IMR-90 (cell line): ENCODE data around the gene PCGF2. TPM values are rescaled to one million over a fixed set of nuclear protein-coding genes. Genes with fewer than 3 reads are reported as not detected.
A peak's percentile ranks its signal among the peaks of the same experiment; 100 is the strongest.

ENCODE experiments used
- ATAC-seq: fragments of 200-7000 bp; cut with Tn5 transposase; 2 replicates; pipeline ENCODE4 v1.9.1; 2020; ENCODE audit warnings: low read depth, mild to moderate bottlenecking, moderate library complexity
- BruUV-seq: library from RNA; stranded (reverse); fragments of 400-500 nt; replicated peaks from 2 replicates; lab custom pipeline; 2021; lab: Mats Ljungman, UMichigan
- CTCF ChIA-PET: fragments of 300-600 bp; formaldehyde crosslinking; extraction: SDS; loops from one replicate; lab custom pipeline; 2021; ENCODE audit warnings: antibody characterized with exemption; lab: Yijun Ruan, JAX
- POLR2A ChIA-PET: fragments of 300-600 bp; sonication (Branson Sonifier 250); formaldehyde crosslinking; loops from one replicate; lab custom pipeline; 2022; ENCODE audit warnings: antibody characterized with exemption; ENCODE audit not compliant: unreplicated experiment; lab: Charles Lee
- DNase-seq: peaks from one replicate; pipeline ENCODE4 v3.0.0; 2013
- H2AFZ ChIP-seq: replicated peaks from 2 replicates; pipeline ENCODE3; 2013; ENCODE audit warnings: low read length, mild to moderate bottlenecking; ENCODE audit not compliant: poor library complexity
- H2AK5ac ChIP-seq: 2 replicates; pipeline ENCODE4 v1.6.1; 2013; ENCODE audit warnings: low read depth, low read length, inconsistent platforms
- H2AK9ac ChIP-seq: replicated peaks from 2 replicates; pipeline ENCODE3; 2013; ENCODE audit warnings: mild to moderate bottlenecking, low read depth, low read length, moderate library complexity; ENCODE audit not compliant: poor library complexity
- H2BK120ac ChIP-seq: 2 replicates; pipeline ENCODE4 v1.6.1; 2013; ENCODE audit warnings: low read depth, low read length, inconsistent platforms
- H2BK15ac ChIP-seq: 3 replicates; pipeline ENCODE4 v1.6.1; 2013; ENCODE audit warnings: low read depth, low read length, inconsistent platforms
- H2BK20ac ChIP-seq: 2 replicates; pipeline ENCODE4 v1.6.1; 2013; ENCODE audit warnings: low read depth, mild to moderate bottlenecking, inconsistent platforms, low read length, moderate library complexity
- H2BK5ac ChIP-seq: 2 replicates; pipeline ENCODE4 v1.6.1; 2013; ENCODE audit warnings: mild to moderate bottlenecking, low read depth, low read length, inconsistent platforms; ENCODE audit not compliant: poor library complexity, severe bottlenecking
- H3K14ac ChIP-seq: replicated peaks from 2 replicates; pipeline ENCODE4 v1.6.1; 2013; ENCODE audit warnings: low read depth, low read length, inconsistent platforms
- H3K18ac ChIP-seq: 2 replicates; pipeline ENCODE4 v1.6.1; 2013; ENCODE audit warnings: low read depth, low read length, control low read depth
- H3K23ac ChIP-seq: 2 replicates; pipeline ENCODE4 v1.6.1; 2013; ENCODE audit warnings: low read depth, low read length, inconsistent platforms
- H3K27ac ChIP-seq: 2 replicates; pipeline ENCODE4 v1.5.1; 2013; ENCODE audit warnings: mild to moderate bottlenecking, control low read depth, low read length; ENCODE audit not compliant: insufficient read depth
- H3K27me3 ChIP-seq: 2 replicates; pipeline ENCODE4 v1.6.1; 2013; ENCODE audit warnings: low read length; ENCODE audit not compliant: control insufficient read depth, insufficient read depth
- H3K36me3 ChIP-seq: 2 replicates; pipeline ENCODE4 v1.6.1; 2013; ENCODE audit warnings: low read length, mixed read lengths; ENCODE audit not compliant: control insufficient read depth, insufficient read depth
- H3K4ac ChIP-seq: 2 replicates; pipeline ENCODE4 v1.6.1; 2013; ENCODE audit warnings: low read depth, low read length, inconsistent platforms
- H3K4me1 ChIP-seq: 2 replicates; pipeline ENCODE4 v1.6.1; 2013; ENCODE audit warnings: low read length, mixed read lengths; ENCODE audit not compliant: control insufficient read depth, insufficient read depth
- H3K4me2 ChIP-seq: 2 replicates; pipeline ENCODE4 v1.6.1; 2013; ENCODE audit warnings: low read depth, mild to moderate bottlenecking, control low read depth, low read length, moderate library complexity
- H3K4me3 ChIP-seq: 2 replicates; pipeline ENCODE4 v1.5.1; 2013; ENCODE audit warnings: low read depth, mild to moderate bottlenecking, control low read depth, low read length, moderate library complexity; ENCODE audit not compliant: insufficient read depth
- H3K56ac ChIP-seq: 2 replicates; pipeline ENCODE4 v1.6.1; 2013; ENCODE audit warnings: low read length, inconsistent platforms; ENCODE audit not compliant: insufficient read depth; ENCODE audit errors: extremely low read depth
- H3K79me1 ChIP-seq, 2 experiments: 2 replicates each; pipeline ENCODE4 v1.6.1; 2013; ENCODE audit warnings: low read length in 2 of 2, inconsistent platforms in 1 of 2, low read depth in 1 of 2
- H3K9ac ChIP-seq: 2 replicates; pipeline ENCODE4 v1.6.1; 2013; ENCODE audit warnings: low read depth, low read length, control low read depth
- H3K9me1 ChIP-seq: 2 replicates; pipeline ENCODE4 v1.6.1; 2013; ENCODE audit warnings: low read length, inconsistent platforms; ENCODE audit not compliant: insufficient read depth
- H3K9me3 ChIP-seq: 2 replicates; pipeline ENCODE4 v1.6.1; 2013; ENCODE audit warnings: low read length; ENCODE audit not compliant: control insufficient read depth, insufficient read depth
- H4K20me1 ChIP-seq: 2 replicates; pipeline ENCODE4 v1.6.1; 2013; ENCODE audit warnings: low read length, inconsistent platforms; ENCODE audit not compliant: insufficient read depth
- H4K5ac ChIP-seq: 2 replicates; pipeline ENCODE4 v1.6.1; 2013; ENCODE audit warnings: mild to moderate bottlenecking, low read depth, low read length, control low read depth
- H4K8ac ChIP-seq, 2 experiments: 2 replicates each; pipeline ENCODE4 v1.6.1; 2013; ENCODE audit warnings: low read depth in 2 of 2, low read length in 2 of 2, control low read depth in 1 of 2, inconsistent platforms in 1 of 2
- H4K91ac ChIP-seq: 2 replicates; pipeline ENCODE4 v1.6.1; 2013; ENCODE audit warnings: low read depth, low read length, inconsistent platforms; ENCODE audit not compliant: insufficient read depth
- CEBPB ChIP-seq: IDR thresholded peaks from 2 replicates; pipeline ENCODE4 v1.6.1; 2012; ENCODE audit warnings: low read depth, low read length, improper control_type of control experiment
- NFE2L2 ChIP-seq: fragments of 150-350 bp; IDR thresholded peaks from 2 replicates; pipeline ENCODE4 v1.6.1; 2016; ENCODE audit warnings: low read depth, mild to moderate bottlenecking, low read length
- RCOR1 ChIP-seq: IDR thresholded peaks from 2 replicates; pipeline ENCODE4 v1.6.1; 2012; ENCODE audit warnings: mild to moderate bottlenecking, low read length, improper control_type of control experiment; ENCODE audit not compliant: insufficient replicate concordance
- WGBS, 2 experiments: methylation state at CpG; one replicate each; pipeline versions ENCODE4 v1.1.5 to v1.1.7; 2013; ENCODE audit warnings: missing lambda C conversion rate in 2 of 2; ENCODE audit not compliant: insufficient read length in 1 of 2; ENCODE audit errors: extremely low coverage in 2 of 2; 5-methylcytosine and 5-hydroxymethylcytosine counted together
- dilution Hi-C: fragments of 300-500 bp; cut with HindIII; formaldehyde crosslinking; loops from one replicate; pipeline ENCODE4 v1.14.3; 2018; ENCODE audit warnings: low sequenced_read_pairs; ENCODE audit not compliant: unreplicated experiment
- in situ Hi-C: fragments of 300-500 bp; cut with MboI; formaldehyde crosslinking; loops from 3 replicates; pipeline ENCODE4 v1.14.3; 2019; ENCODE audit warnings: low sequenced_read_pairs, inconsistent platforms, mixed read lengths
- intact Hi-C: fragments of 100-400 bp; cut with micrococcal nuclease; formaldehyde crosslinking; loops from 2 replicates; pipeline ENCODE4 v1.10.0; 2022
- polyA plus RNA-seq, 3 experiments: library from polyadenylated mRNA; depleted of rRNA; stranded (reverse); fragments of >200 nt; gene quantifications; 2 replicates each; pipeline ENCODE4 v1.2.3, GENCODE V29; 2012; ENCODE audit warnings: low replicate concordance in 1 of 3
- total RNA-seq: library from RNA; depleted of rRNA; stranded (reverse); fragments of >200 nt; gene quantifications from 2 replicates; pipeline ENCODE4 v1.2.3, GENCODE V29; 2012

Gene PCGF2
- total and polyA plus RNA-seq, 2 of the 4 experiments (the other 2 are of a cell fraction), result 1.1 to 18.2 TPM

DNA sequence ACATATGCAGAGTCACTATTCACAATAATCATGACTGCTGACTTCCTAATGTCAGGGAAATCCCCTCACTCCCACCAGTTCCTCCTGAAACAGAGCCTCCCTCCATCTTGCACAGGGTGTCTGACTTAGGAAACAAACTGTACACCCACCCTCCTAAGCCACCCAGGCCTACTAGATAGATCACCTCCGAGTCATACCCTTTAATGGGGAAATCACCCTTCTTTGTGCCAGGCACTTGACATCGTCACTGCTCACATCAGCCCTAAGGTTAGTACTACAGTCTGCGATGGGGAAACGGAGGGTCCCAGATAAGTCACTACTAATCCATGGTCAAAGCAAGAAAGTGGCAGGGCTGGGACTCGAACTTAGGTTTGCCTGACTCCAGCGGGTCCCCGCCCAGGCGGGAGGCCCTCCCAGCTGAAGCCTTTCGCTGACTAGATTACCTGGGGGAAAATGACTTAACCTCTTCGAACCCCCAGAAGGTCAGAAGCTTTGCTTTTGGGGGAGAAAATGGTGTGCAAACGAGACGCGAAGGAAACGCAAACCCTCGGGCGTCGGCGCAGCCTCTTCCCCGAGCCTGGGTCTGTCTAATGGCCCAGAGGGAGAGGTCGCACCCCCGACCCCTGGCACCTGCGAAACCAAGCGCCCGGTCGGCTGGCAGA, 46.5 kb downstream of the PCGF2 start:
- Histone ChIP-seq H3K9me1 (peaks cover 14% of the 10 kb centered on the region), H3K9me3 (no peaks in the 10 kb centered on the region), H3K4me2 (peak overlapping the region; percentile 76), H3K4ac (peak overlapping the region; percentile 75), H2BK15ac (no peak overlapping the region), H3K9ac (peak overlapping the region; percentile 74), H3K14ac (peak overlapping the region; percentile 74), H3K79me1 (peaks cover 6 to 39% of the 10 kb centered on the region in 2 experiments; a peak in 3 of 4 replicates), H3K56ac (peak overlapping the region; percentile 7; the same call in 1 of the 2 replicates), H3K27ac (peak overlapping the region; percentile 61), H3K4me3 (peak overlapping the region; percentile 95), H2BK120ac (no peak overlapping the region), H2BK5ac (peak overlapping the region; percentile 1), H2BK20ac (no peak overlapping the region; the same call in 1 of the 2 replicates), H3K18ac (0 out of 2 replicates have a peak overlapping the region, but pooled peaks have one; percentile 19), H3K23ac (peak overlapping the region; percentile 44; the same call in 1 of the 2 replicates), H4K91ac (peak overlapping the region; percentile 47), H3K27me3 (no peaks in the 10 kb centered on the region; the same call in 1 of the 2 replicates), H4K8ac (peak overlapping the region; percentile 93 to 96), H2AK9ac (peak overlapping the region; percentile 95), H2AFZ (peak overlapping the region; percentile 94), H3K4me1 (peaks cover 15% of the 10 kb centered on the region), H4K5ac (peak overlapping the region; percentile 93), H4K20me1 (peaks cover 6% of the 10 kb centered on the region; the same call in 1 of the 2 replicates), H2AK5ac (peak overlapping the region; percentile 38), H3K36me3 (no peaks in the 10 kb centered on the region)
- ATAC-seq (peak; percentile 3; the same call in 1 of the 2 replicates), DNase-seq (peak; percentile 71)
- in situ Hi-C loops, result no loop called here
- dilution Hi-C loops, result no loop called here
- WGBS, 2 experiments, result 0% methylated on average over 2 of the region's 25 CpGs; no CpG with 5 or more reads in 1 of the 2 experiments
- POLR2A ChIA-PET, result interaction anchor here (0.6 kb wide), 1 partner anchor 12 kb away, joined by 3 read pairs; no protein-coding TSS in a partner anchor
- CTCF ChIA-PET, result interaction anchor here (1.0 kb wide), 1 partner anchor 25 kb away, joined by 3 read pairs; no protein-coding TSS in a partner anchor
- intact Hi-C loops, result loop anchor here (1.0 kb wide), 1 partner anchor 24 kb away; no protein-coding TSS in a partner anchor
- peak; percentile 45; the same call in 1 of the 2 replicates for TF ChIP-seq NFE2L2
- TF ChIP-seq RCOR1, result no peak
- TF ChIP-seq CEBPB, result peak; percentile 52
- no TSS peak for BruUV-seq
